GM18870 (cell line): ENCODE measurements around the gene LIMS1.
"Not testable (repeated sequence)": the region's sequence is repeated elsewhere in the genome, so short reads cannot be mapped to it uniquely, and the experiment has no call there.

Source experiments
- ATAC-seq: cut with Tn5 transposase; IDR thresholded peaks from one replicate; pipeline ENCODE4 v1.9.1; 2021; ENCODE audit warnings: moderate library complexity; ENCODE audit not compliant: unreplicated experiment

LIMS1 gene

GRCh38 chr2:108585436-108585835, 51.2 kb downstream of the LIMS1 start:
- ATAC-seq, result no peak

GRCh38 chr2:108586116-108586515, 51.8 kb downstream of the LIMS1 start:
- no peak for ATAC-seq

GRCh38 chr2:108586631-108587030, 52.4 kb downstream of the LIMS1 start:
- no peak for ATAC-seq

- no peak for ATAC-seq
Measured at GRCh38 chr2:108587621-108588020, 53.4 kb downstream of the LIMS1 start.

- ATAC-seq, result no peak
Measured at GRCh38 chr2:108588070-108588668, 53.9 kb downstream of the LIMS1 start.

- no peak for ATAC-seq
Measured at GRCh38 chr2:108589372-108589771, 55.1 kb downstream of the LIMS1 start.

GRCh38 chr2:108589781-108590180, 55.5 kb downstream of the LIMS1 start:
- ATAC-seq, result no peak

GRCh38 chr2:108591163-108591562, 56.9 kb downstream of the LIMS1 start:
- ATAC-seq, result peak; percentile 45

GRCh38 chr2:108593547-108594098, 59.4 kb downstream of the LIMS1 start:
- ATAC-seq, result no peak

GRCh38 chr2:108594132-108594981, 60.1 kb downstream of the LIMS1 start:
- peak; percentile 91 for ATAC-seq

- peak; percentile 39 for ATAC-seq
Measured at GRCh38 chr2:108594982-108595464, 60.8 kb downstream of the LIMS1 start.

- ATAC-seq, result not testable (repeated sequence)
Measured at GRCh38 chr2:108595771-108596170, 61.5 kb downstream of the LIMS1 start.

GRCh38 chr2:108597105-108597744, 63.0 kb downstream of the LIMS1 start:
- ATAC-seq, result not testable (repeated sequence)

- not testable (repeated sequence) for ATAC-seq
Measured at GRCh38 chr2:108601199-108601598, 66.9 kb downstream of the LIMS1 start.

GRCh38 chr2:108602422-108602821, 68.2 kb downstream of the LIMS1 start:
- no peak for ATAC-seq

GRCh38 chr2:108604196-108604595, 69.9 kb downstream of the LIMS1 start:
- ATAC-seq, result no peak

GRCh38 chr2:108605947-108606346, 71.7 kb downstream of the LIMS1 start:
- peak; percentile 74 for ATAC-seq

- no peak for ATAC-seq
Measured at GRCh38 chr2:108607706-108608301, 73.5 kb downstream of the LIMS1 start.

GRCh38 chr2:108611021-108611420, 76.8 kb downstream of the LIMS1 start:
- no peak for ATAC-seq

GRCh38 chr2:108612153-108612513, 77.9 kb downstream of the LIMS1 start:
- ATAC-seq, result peak; percentile 79
